DMS114 treated with DMSO at 0.1 percent for 48 hours (cell line): ENCODE data around the gene STK24.

Experiments used
- DNase-seq: peaks from one replicate; lab custom pipeline; 2025; ENCODE audit not compliant: unreplicated experiment; lab: John Stamatoyannopoulos, UW

STK24 gene

DNA sequence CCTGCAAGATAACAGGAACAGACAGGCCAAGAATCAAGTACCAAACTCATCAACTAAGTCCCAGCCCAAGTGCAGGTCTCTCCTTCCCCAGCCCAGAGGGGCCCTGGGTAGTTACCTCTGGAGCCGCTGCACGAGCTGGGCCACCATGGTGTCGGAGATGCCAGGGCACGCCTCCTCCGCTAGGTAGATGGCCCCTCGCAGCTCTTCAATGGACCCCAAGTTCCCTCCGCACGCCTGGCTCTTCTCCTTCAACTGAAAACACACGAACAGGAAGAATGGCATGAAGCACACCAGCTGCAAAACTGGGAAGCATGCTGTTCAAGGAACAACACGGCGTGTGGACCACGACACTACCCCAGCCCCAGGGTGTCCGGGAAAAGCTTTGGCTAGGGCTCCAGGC lies 119.9 kb downstream of the STK24 start:
- DNase-seq = no peak

DNA sequence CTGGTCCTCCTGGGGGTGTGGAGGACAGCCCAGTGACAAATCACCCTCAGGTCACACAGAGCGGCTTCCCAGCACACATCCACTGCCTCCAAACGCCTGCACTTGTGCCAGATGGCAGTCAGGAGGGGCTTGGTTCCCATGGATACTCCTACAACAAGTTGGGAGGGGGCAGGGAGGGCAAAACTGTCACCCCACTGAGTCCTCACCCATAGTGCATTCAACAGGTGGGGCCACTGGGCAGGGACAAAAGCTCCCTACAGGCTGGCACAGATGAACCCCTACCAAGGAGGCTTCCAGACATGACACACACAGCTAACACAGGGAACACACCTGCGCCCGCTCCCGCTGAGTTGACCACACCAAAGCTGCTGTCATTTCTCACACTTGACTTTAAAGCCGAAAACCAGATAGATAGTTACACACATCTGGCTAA lies 120.5 kb downstream of the STK24 start:
- DNase-seq = no peak

DNA sequence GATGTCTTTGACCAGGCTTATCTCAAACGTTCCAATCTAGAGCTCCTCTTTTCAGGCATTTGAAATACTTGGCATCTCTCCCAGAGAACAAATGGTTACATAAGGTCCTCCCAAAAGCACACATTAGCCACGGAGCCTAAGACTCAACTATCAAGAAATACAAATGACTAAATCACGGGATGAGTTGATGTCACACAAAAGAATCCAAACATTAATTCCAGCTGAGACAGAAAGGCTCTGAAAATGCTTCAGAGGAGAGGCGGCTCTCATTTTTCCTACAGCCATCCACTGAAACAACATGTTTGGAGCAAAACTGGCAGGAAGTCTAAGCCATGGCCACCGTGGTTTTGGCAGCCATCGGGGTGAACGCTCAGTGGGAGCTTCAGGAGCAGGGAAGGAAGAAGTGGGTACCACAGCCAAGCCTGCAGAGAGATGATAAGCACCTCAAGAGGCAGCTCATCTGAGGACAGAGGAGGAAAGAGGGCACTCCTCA lies 122.5 kb downstream of the STK24 start:
- DNase-seq = no peak

DNA sequence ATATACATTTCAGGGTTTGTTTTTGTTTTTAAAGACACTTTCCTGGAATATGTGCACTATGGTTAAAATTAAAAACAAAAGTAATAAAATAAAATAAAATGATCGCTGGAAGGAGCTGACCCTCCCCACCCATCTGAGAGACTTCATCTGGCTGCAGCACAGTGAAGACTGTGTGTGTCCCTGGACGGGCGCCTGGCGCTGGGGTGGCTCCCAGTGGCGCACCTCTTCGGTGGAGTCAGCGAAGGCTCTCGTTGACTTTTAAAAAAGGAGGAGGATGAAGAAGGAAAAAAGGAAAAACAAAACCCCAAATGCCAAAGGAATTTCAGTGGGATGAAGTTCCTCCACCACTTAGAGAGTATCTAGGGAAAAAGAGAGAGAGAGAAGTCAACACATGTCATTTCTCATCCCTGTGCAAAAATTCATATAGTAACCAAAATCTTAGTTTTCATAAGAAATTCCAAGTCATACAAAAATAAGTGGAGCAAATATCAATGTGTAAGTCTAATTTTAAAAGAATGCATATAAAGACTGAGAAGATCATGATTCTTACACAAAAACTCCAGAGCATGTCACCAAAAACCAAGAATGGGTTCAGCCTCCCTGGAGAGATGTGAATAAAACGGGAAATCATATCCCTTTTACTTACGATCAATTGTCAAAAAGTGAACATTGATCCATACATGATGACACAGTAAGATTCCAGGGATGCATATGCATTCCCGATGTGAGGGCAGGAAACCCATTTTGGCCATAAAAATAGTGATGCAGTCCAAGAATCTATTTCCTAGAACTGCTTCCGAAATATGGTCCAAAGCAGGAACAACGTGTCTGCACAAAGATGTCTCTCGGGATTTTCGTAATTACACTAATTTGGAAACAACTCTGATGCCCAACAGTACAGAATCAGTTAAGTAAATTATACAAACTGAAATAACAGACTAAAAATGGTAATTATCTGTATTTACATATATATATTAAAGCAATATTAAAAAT lies 123.8 kb downstream of the STK24 start:
- no peak for DNase-seq

DNA sequence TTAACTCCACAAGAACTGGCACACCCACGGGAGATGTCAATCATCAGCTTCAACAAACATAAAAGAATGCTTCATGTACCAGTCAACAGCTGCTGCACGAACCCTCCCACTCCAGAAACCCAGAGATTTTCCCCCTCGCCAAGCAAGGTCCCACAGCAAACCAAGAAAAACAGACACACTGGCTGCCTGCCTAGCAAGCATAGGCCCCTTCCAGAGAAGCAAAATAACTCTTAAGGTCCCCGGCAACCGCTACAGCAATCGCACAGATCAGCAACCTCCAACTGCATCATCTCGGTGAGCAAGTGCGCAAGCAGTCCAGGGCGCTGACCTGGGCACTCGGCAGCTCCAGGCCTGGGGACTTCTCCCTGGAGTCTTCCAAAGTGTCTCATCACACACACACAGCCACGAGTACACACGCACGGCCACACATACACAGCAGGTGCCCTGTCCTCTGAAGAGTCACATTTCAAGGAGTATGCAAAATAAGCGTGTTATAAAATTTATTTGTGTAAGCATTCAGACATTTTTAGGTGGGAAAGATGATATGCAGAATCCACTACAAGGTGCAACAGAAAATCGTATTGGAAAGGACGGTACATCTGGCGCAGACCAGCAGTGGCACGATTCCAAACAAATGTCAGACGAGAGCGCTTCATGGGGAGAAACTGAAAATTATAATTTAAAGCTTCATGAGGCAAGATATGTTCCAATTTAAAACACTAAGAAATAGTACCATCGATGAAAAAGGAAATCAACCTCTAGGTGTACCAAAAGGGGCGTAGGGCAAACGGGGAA lies 125.0 kb downstream of the STK24 start:
- no peak for DNase-seq

DNA sequence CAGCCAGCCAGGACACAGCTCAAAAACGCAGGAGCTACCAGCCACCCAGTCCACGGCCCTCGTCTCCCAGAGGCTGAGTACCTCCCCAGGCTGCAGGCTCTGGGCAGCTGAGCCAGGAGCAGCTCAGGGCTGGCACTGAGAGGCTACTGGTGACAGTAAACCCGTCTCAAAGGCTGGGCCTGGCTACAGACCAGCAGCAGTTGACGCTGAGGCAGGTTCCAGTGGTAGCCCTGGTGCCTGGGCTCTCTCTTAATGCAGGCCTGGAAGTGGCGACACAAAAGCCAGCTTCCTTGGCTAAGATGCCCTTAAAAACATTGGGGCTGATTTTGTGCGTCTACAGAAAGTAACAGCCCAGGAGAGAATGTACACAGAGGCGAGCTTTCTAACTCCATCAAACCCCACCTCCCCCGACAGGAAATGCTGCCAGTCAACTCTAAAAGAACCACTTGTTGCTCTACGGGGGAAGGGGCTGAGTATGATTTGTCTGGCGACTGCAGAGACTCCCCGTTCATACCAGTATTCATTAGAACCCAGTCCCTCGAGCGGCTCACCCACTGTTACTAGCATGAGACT lies 126.3 kb downstream of the STK24 start:
- DNase-seq = no peak

DNA sequence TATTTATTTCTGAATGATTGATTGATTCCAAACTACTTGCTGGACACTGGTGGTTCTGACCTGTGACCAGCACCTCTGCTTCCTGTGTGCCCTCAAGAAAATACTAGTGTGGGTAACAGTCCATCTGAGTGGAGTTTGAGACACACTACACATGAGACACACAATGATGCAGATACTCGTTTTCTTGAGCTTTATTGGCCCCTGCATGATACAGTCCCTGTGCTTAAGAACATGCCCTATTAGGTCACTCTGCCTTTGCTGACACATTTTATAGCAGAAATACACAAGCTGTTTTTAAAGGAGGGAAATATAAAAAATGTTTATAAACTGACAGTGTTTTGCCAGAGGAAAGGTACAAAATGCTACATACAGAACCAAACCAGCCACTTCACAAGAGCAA lies 126.9 kb downstream of the STK24 start:
- DNase-seq = no peak

DNA sequence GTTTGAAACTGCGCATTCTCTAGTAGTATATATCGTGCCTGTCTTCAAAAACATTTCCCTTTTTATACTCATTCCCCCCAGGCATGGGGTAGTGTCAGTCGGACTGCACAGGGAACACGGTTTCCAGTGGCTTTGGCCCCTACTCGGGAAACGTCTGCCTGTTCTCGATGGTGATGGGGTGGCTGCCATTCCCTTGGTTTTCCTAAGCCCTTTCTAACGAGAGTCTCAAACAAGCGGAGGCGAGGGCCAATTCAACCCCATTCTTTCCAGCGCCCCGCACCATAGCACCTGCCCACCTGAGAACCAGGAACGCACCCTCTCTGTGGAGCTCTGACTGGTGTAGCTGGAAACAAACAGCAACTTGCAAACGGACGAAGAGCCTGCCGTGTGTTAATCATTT lies 127.6 kb downstream of the STK24 start:
- no peak for DNase-seq

DNA sequence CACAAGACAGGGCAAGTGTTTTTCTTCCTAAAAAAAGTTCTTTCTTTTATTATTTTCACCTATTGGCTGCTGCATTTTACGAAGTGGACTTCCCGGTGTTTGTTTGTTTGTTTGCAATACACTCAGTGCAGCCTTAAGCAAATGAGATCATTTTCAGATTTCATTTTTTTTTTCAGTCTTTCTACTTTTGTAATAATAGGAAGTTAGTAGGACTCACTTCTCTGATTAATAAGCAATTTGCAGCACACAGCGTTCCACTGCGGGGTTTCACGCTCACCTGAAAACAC lies 128.3 kb downstream of the STK24 start:
- DNase-seq = no peak

DNA sequence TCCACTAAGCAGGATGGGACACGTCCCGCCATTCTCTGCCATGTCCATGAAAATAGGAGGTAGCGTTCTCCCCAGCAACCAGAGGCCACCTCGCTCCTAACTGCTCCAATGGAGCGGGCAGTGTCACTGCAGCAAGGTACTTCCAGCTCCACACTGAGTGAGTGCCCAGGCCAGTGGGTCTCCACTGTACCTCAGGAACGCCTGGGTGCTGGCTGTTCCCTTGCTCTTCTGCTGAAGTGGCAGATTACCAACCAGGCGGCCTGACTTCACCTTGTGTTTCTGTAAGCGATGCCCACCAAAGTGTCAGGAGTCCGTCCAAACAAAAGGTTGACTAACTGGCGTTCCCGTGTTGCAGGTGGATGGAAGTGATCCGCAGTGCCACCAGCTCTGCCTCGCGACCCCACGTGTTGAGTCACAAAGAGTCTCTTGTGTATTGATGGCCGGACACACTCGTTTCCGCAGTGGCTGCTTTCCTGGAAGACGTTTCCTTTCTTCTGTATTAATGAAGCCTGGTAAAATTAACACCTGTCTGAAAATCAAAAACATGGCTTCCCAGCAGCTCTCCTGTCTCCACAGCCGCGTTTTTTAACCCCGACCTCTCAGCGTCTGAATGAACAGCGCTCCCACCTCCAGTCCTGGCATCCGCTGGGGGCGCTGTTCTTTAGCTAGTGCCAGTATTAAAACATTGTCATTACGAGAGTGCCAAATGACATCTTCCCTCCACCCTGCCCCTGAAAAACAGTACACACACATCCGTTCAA lies 128.8 kb downstream of the STK24 start:
- DNase-seq = no peak

DNA sequence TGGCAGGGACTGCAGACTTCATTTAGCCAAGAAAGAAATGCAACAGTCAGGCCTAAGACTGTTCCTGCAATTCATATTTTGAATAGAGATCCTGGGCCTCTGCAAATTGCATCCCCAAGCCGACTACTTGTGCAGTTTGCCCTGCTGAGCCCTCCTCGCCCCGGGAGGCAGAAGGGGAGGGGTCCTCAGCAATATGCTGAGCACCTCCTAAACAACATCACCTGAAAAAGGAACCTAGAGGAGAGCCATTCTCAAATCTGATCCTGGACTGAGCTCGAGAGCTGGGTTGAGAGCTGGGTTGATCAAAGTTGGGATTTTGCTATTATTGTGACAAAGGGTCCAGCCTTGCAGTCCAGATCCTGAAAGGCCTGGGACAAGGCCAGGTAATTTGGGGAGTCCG lies 129.8 kb downstream of the STK24 start:
- no peak for DNase-seq

DNA sequence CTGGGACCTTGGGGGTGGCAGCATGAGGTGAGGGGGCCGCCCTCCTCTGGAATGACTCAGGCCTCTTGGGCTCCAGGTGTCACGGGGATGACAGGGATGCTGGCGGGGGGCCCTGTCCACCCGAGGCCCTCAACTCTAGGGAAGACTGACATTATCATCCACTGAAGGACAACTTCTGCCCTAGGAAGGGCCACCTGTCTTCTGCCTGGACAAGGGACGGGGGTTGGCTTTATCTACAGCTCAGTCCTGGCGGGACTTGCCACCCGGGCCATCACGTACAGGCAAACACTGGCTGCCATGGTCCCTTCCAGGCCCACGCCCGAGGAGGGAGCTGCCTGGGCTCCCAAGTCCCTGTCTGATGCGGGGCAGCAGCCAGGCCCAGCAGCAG lies 130.7 kb downstream of the STK24 start:
- DNase-seq = no peak

DNA sequence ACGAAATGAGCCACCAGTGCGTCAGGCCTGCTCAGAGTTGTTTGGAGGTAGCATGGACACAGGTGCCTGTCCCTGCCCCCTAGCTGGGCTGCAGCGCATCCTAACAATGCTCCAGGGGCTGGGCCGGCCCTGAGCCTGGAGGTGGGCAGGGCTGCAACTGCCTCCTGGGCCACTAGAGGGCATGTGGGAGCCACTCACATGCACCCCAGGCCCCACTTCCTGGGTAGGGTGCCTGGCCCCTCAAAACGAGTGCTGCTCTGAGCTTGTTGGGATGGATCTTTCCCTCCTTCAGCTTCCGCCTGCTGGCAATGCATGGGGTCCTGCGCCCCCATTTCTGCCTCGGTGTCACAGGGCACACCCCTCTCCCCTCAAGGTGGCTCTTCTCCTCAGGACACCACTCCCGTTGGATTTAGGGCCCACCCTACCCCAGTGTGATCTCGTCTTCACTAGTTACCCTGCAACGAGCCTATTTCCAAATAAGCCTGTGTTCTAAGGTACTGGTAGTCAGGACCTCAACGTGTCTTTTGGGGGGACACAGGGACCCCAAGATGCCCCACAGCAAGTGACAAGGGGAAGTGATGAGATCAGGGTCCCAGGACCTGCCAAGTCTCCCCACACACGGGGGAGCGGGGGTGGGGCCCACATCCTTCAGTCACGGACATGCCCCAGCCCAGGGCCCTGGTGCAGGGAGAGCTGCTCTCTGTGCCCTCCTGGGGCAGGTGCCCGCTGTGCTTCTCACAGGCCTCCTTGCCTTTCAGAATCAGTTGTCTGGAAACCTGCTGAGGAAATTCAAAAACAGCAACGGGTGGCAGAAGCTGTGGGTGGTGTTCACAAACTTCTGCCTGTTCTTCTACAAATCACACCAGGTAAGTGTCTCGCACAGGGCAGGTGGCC lies 131.3 kb downstream of the STK24 start:
- no peak for DNase-seq

DNA sequence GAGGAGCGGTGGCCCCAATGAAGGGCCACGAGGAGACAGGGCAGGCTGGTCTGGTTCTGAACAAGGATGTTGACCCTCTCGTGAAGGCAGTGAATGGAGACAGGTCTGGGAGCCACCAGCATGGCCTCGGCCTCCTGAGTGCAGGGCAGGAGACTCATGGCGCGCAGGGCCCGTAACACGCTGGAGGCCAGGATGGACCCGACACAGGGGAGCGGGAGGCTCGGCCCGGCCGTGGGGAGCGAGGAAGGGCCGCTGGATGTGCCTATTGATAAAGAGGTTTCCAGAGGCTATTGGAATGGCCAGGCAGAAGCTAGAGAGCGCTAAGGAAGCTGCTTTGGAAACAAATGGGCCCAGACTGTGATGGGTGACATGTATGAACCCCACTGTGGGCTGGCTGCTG lies 132.5 kb downstream of the STK24 start:
- no peak for DNase-seq

DNA sequence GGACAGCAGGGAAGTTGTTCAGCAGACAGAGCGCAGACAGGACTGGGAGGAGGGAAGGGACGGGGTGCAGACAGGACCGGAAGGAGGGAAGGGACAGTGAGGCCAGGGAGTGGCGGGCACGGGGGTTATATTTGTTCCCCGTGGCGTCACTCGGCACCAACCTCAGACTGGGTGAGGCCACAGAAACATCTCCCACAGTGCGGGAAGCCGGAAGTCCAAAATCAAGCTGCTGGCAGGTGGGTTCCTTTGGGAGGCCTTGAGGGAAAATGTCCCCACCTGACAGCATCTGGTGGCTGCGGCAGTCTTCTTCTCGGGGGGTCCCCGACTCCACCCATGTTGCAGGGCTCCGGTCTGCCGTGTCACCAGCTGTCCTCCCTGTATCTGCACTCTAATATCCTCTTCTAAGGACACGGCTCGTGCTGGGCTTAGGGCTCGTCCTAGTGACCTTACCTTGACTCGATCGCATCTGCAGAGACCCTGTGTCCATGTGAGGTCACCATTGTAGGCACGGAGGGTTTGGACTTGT lies 133.0 kb downstream of the STK24 start:
- DNase-seq = no peak

DNA sequence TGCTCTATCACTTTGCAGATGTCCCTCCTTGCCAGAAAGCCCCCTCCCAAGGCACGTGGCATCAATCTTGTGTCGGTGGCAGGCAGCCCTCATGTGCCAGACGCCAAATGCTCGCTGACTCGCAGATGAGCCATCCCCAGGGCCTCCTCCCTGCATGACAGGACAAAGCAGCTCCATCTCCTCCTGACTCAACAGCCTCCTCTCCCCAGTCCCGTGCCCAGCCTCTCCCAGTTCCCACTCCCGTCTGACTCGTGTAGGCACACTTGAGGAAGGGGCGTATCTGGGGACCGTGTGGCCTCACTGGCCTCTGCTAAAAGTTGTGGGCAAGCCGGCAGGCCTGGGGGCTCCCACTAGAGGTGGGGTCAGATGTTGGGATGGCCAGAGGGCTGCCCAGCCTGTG lies 133.6 kb downstream of the STK24 start:
- no peak for DNase-seq

DNA sequence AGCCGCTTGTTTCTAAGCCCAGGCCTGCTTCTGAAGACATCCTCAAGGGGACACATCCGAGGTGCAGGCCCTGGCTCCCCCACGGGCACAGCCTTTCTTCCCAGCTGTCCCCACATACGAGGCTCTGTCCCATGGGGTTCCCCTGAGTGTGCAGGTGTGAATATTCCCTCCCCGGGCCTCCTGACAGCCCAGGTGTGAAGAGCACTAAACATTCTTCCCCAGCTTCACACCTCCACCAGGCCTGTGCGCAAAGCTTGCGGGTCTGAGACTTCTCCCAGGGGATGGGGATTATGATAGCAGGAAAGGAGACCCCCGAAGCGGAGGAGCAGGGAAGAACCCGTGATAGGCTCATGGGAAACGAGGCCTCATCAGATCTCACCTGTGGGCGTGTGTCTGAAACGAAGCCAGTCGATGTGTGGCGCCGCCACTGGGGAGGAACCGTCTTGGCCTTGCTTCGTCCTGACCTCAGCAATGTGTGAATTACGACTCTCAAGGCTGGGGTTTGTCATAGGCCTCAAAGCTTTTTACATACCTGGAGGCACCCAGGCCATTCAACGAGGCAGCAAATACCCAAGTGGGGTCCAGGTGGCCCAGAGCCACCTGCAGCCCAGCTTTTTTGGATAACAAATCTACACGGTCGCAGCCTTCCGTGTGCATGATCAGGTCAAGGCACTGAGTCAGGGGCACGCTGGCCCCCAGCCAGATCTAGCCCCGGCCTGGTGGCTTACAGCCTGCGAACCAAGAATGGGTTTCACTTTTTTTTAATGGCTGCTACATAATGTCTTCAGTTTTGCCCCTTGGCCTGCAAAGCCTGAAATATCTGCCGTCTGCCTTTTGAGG lies 134.3 kb downstream of the STK24 start:
- DNase-seq = no peak

DNA sequence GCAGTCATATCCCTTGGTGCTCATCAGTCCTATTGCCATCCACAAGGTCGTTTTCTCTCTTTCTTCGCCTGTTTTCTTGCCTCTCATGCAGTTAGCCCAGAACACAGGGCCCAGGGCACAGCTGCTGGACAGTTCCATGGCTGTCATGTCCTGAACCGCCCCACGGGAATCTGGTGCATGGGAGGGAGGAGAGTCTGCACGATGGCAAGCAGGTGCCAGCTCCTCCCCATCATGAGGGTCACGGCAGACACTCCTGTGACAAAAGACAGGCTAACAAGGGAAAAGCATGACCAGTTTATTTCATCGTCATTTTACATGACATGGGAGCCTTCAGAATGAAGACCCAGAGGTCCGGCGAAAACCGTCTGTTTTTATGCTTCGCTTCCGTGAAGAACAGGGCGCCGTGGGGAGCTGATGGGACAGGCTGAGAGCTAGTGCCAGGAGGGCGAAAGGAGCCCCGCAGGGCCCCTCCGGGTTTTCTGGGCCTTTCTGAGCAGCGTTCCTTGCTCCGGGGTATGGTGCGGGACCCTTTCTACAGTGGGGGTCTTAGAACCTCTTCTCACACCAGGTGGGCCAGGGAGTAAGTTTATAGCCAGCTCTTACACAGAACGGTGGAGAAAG lies 135.7 kb downstream of the STK24 start:
- no peak for DNase-seq
